ENCODE measurements around the gene PTPN13. TPM values are rescaled to one million over a fixed set of nuclear protein-coding genes. Genes with fewer than 3 reads are reported as not detected.

PTPN13 gene
- total and polyA plus RNA-seq, 8 donors: 2.3 to 38.6 (median 5.4) TPM

DNA sequence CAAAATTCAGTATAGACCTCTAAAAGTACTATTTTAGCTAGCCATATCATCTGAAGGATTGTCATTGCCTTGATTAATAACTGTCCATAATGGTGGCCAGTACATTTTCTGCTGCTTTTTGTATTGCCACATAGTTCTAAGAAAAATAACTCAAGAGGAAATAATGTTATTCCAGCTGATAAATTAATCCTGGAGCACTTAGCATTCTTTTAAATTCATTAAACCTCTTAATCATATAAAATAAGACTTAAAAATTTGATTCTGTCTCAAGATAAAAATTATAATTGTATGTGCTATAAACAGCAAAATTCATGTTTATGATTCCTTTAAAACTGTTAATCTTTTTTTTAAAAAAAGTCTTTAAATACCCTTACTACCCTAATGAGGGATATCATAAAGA, 12.7 kb downstream of the PTPN13 start:
- intact Hi-C loops (cut with DNase I; ENCODE audit: low total_unique reads): no loop called here
- Histone ChIP-seq H3K27me3 (no peaks in the 10 kb centered on the region), H3K27ac (no peak overlapping the region), H3K4me1 (no peaks in the 10 kb centered on the region), H3K9me3 (no peaks in the 10 kb centered on the region), H3K36me3 (no peaks in the 10 kb centered on the region), H3K4me3 (no peak overlapping the region)
- no peak for TF ChIP-seq POLR2AphosphoS5 (IDR thresholded peaks at IDR 0.05)
- no peak for TF ChIP-seq EP300 (IDR thresholded peaks at IDR 0.05)
- TF ChIP-seq POLR2A (IDR thresholded peaks at IDR 0.05): no peak
- TF ChIP-seq, protein P1, sequence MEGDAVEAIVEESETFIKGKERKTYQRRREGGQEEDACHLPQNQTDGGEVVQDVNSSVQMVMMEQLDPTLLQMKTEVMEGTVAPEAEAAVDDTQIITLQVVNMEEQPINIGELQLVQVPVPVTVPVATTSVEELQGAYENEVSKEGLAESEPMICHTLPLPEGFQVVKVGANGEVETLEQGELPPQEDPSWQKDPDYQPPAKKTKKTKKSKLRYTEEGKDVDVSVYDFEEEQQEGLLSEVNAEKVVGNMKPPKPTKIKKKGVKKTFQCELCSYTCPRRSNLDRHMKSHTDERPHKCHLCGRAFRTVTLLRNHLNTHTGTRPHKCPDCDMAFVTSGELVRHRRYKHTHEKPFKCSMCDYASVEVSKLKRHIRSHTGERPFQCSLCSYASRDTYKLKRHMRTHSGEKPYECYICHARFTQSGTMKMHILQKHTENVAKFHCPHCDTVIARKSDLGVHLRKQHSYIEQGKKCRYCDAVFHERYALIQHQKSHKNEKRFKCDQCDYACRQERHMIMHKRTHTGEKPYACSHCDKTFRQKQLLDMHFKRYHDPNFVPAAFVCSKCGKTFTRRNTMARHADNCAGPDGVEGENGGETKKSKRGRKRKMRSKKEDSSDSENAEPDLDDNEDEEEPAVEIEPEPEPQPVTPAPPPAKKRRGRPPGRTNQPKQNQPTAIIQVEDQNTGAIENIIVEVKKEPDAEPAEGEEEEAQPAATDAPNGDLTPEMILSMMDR (IDR thresholded peaks at IDR 0.05): no peak
- DNase-seq: no peak

DNA sequence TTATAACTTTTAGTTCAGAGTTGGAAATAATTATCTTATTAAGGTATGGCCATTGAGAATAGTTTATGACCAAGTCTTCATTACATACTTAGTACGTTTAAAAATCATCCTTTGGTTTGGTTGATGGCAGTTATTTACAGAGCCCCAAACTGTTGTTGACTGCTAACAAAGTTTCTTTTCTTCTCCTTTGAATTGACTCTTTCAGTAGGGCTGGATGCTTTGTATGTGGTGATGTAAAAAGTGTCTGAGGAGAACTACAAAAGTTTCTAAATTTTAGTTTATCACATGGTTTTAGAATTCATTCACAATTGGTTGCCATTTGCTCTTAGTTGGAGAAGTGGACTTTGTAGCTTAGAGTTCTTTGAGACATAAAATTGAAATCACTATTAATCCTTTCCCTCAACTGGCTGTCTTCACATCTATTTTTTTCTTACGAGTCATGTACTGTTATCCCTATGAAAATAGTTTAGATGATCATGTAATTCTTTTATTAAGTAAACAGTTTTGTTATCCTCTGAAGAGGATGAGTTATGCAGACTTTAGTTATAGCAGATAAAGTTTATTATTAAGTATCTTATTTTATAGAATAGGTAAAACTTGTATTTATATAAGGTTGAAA, 14.8 kb downstream of the PTPN13 start:
- Histone ChIP-seq H3K4me3 (no peak overlapping the region), H3K27me3 (no peaks in the 10 kb centered on the region), H3K9me3 (no peaks in the 10 kb centered on the region), H3K27ac (no peak overlapping the region), H3K4me1 (no peaks in the 10 kb centered on the region), H3K36me3 (no peaks in the 10 kb centered on the region)
- TF ChIP-seq EP300 (IDR thresholded peaks at IDR 0.05): no peak
- TF ChIP-seq, protein P1 (IDR thresholded peaks at IDR 0.05): no peak
- TF ChIP-seq POLR2A (IDR thresholded peaks at IDR 0.05): no peak
- TF ChIP-seq POLR2AphosphoS5 (IDR thresholded peaks at IDR 0.05): no peak
- DNase-seq: no peak
- intact Hi-C loops (cut with DNase I; ENCODE audit: low total_unique reads): no loop called here
- 42 to 87% (median 82%) methylated on average over 2 of the region's 2 CpGs for WGBS, 5 donors

DNA sequence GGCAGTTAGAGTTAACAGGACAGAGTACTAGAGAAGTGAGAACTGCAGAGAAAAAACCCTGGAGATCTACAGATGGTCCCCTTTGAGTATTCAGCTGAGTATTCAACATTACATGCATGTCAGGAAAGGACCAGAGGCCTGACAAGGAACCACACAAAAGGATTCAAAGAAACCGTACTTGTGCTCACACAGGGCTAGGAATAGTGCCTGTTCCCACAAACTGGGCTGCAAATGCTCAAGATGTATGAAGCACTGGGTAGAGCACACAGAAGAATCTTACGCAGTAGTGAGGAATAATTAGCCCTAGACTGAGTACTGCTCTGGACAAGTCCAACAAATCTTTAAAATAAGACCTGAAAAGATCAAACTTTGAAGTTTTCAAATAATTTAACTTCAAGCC, 17.6 kb downstream of the PTPN13 start:
- no peak overlapping the region for H3K27ac ChIP-seq
- no peak overlapping the region for H3K4me3 ChIP-seq
- no peaks in the 10 kb centered on the region for H3K27me3 ChIP-seq
- WGBS, 5 donors: 90 to 98% (median 92%) methylated on average over 2 of the region's 2 CpGs
- TF ChIP-seq, protein P1 (IDR thresholded peaks at IDR 0.05): no peak
- no peak for TF ChIP-seq POLR2AphosphoS5 (IDR thresholded peaks at IDR 0.05)
- no peak for TF ChIP-seq POLR2A (IDR thresholded peaks at IDR 0.05)
- TF ChIP-seq EP300 (IDR thresholded peaks at IDR 0.05): no peak
- H3K4me1 ChIP-seq: no peaks in the 10 kb centered on the region
- no peaks in the 10 kb centered on the region for H3K36me3 ChIP-seq
- DNase-seq: no peak
- intact Hi-C loops (cut with DNase I; ENCODE audit: low total_unique reads): no loop called here
- no peaks in the 10 kb centered on the region for H3K9me3 ChIP-seq

DNA sequence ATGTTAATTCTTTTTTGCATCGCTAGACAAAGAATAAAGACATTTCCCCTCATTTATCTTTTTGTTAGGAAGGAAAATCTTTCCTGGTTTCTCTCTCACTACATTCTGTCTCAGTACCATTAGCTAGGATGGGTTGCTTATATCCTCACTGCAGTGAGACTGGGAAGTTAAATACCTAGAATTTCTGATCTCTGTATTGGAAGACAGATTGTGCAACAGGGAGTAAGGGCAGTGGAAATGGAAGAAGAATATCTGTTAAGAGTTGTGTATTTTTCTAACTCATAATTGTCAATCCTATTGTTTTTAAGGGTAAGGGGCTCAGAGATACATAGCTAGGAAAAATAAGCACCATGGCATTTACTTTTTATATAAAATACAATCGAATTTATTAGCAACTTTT, 19.6 kb downstream of the PTPN13 start:
- Histone ChIP-seq H3K9me3 (no peaks in the 10 kb centered on the region), H3K4me1 (no peaks in the 10 kb centered on the region), H3K4me3 (no peak overlapping the region), H3K27ac (no peak overlapping the region), H3K36me3 (no peaks in the 10 kb centered on the region), H3K27me3 (no peaks in the 10 kb centered on the region)
- TF ChIP-seq POLR2AphosphoS5 (IDR thresholded peaks at IDR 0.05) (no peak), EP300 (IDR thresholded peaks at IDR 0.05) (no peak), POLR2A (IDR thresholded peaks at IDR 0.05) (no peak)
- TF ChIP-seq, protein P1 (IDR thresholded peaks at IDR 0.05): no peak
- 75 to 87% (median 77%) methylated on average over 2 of the region's 2 CpGs for WGBS, 5 donors
- intact Hi-C loops (cut with DNase I; ENCODE audit: low total_unique reads): no loop called here
- no peak for DNase-seq
